Panc1 (cell line): ENCODE results near the gene MYADM.

Experiments
- POLR2AphosphoS5 ChIP-seq: IDR thresholded peaks from 2 replicates; pipeline ENCODE4 v1.6.1; 2012; ENCODE audit warnings: mild to moderate bottlenecking, low read depth, low read length, moderate library complexity
- SIN3A ChIP-seq: IDR thresholded peaks from 2 replicates; pipeline ENCODE4 v1.6.1; 2012; ENCODE audit warnings: low read depth, mild to moderate bottlenecking, low read length, moderate library complexity, borderline replicate concordance; ENCODE audit not compliant: insufficient read depth
- TCF7L2 ChIP-seq: IDR thresholded peaks from 2 replicates; pipeline ENCODE4 v1.6.1; 2011; ENCODE audit warnings: mild to moderate bottlenecking, low read depth, low read length, inconsistent platforms
- TF ChIP-seq, protein P1 (sequence below): fragments of 450-650 bp; IDR thresholded peaks from 2 replicates; pipeline ENCODE4 v1.5.1; 2017; ENCODE audit warnings: mild to moderate bottlenecking
- TF ChIP-seq, protein P2 (sequence below), 2 experiments: IDR thresholded peaks; 2 replicates each; pipeline ENCODE4 v1.6.1; 2011 to 2012; ENCODE audit warnings: low read depth in 2 of 2, control low read depth in 1 of 2, low read length in 1 of 2, mild to moderate bottlenecking in 1 of 2, moderate library complexity in 1 of 2; ENCODE audit not compliant: insufficient read depth in 1 of 2

DNA sequence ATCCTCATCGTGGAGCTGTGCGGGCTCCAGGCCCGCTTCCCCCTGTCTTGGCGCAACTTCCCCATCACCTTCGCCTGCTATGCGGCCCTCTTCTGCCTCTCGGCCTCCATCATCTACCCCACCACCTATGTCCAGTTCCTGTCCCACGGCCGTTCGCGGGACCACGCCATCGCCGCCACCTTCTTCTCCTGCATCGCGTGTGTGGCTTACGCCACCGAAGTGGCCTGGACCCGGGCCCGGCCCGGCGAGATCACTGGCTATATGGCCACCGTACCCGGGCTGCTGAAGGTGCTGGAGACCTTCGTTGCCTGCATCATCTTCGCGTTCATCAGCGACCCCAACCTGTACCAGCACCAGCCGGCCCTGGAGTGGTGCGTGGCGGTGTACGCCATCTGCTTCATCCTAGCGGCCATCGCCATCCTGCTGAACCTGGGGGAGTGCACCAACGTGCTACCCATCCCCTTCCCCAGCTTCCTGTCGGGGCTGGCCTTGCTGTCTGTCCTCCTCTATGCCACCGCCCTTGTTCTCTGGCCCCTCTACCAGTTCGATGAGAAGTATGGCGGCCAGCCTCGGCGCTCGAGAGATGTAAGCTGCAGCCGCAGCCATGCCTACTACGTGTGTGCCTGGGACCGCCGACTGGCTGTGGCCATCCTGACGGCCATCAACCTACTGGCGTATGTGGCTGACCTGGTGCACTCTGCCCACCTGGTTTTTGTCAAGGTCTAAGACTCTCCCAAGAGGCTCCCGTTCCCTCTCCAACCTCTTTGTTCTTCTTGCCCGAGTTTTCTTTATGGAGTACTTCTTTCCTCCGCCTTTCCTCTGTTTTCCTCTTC is 6.3 kb downstream of the MYADM start:
- TF ChIP-seq, protein P1, sequence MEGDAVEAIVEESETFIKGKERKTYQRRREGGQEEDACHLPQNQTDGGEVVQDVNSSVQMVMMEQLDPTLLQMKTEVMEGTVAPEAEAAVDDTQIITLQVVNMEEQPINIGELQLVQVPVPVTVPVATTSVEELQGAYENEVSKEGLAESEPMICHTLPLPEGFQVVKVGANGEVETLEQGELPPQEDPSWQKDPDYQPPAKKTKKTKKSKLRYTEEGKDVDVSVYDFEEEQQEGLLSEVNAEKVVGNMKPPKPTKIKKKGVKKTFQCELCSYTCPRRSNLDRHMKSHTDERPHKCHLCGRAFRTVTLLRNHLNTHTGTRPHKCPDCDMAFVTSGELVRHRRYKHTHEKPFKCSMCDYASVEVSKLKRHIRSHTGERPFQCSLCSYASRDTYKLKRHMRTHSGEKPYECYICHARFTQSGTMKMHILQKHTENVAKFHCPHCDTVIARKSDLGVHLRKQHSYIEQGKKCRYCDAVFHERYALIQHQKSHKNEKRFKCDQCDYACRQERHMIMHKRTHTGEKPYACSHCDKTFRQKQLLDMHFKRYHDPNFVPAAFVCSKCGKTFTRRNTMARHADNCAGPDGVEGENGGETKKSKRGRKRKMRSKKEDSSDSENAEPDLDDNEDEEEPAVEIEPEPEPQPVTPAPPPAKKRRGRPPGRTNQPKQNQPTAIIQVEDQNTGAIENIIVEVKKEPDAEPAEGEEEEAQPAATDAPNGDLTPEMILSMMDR, result no peak
- TF ChIP-seq POLR2AphosphoS5 (peak; percentile 60), SIN3A (no peak), TCF7L2 (no peak)
- TF ChIP-seq, protein P2, sequence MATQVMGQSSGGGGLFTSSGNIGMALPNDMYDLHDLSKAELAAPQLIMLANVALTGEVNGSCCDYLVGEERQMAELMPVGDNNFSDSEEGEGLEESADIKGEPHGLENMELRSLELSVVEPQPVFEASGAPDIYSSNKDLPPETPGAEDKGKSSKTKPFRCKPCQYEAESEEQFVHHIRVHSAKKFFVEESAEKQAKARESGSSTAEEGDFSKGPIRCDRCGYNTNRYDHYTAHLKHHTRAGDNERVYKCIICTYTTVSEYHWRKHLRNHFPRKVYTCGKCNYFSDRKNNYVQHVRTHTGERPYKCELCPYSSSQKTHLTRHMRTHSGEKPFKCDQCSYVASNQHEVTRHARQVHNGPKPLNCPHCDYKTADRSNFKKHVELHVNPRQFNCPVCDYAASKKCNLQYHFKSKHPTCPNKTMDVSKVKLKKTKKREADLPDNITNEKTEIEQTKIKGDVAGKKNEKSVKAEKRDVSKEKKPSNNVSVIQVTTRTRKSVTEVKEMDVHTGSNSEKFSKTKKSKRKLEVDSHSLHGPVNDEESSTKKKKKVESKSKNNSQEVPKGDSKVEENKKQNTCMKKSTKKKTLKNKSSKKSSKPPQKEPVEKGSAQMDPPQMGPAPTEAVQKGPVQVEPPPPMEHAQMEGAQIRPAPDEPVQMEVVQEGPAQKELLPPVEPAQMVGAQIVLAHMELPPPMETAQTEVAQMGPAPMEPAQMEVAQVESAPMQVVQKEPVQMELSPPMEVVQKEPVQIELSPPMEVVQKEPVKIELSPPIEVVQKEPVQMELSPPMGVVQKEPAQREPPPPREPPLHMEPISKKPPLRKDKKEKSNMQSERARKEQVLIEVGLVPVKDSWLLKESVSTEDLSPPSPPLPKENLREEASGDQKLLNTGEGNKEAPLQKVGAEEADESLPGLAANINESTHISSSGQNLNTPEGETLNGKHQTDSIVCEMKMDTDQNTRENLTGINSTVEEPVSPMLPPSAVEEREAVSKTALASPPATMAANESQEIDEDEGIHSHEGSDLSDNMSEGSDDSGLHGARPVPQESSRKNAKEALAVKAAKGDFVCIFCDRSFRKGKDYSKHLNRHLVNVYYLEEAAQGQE (IDR thresholded peaks at IDR 0.05; ENCODE audit: insufficient read depth in 1 of 2, low read depth in 2 of 2, low read length in 1 of 2), result no peak
